GM19397 (cell line): ENCODE measurements around the gene POLR2H.

Experiments used
- ATAC-seq: cut with Tn5 transposase; IDR thresholded peaks from one replicate; pipeline ENCODE4 v1.9.1; 2021; ENCODE audit warnings: mild to moderate bottlenecking, moderate library complexity; ENCODE audit not compliant: unreplicated experiment

POLR2H gene

GRCh38 chr3:184361532-184361931 is at the start of gene POLR2H, which contains the start of gene CLCN2:
POLR2H (plus strand) TSS chr3:184361710; CDS start chr3:184363493, 1,783 bp downstream.
CLCN2 (minus strand) TSS chr3:184361605; CDS start chr3:184361479, 126 bp downstream.
- ATAC-seq: peak; percentile 42

- ATAC-seq: peak; percentile 84
These were observed 47.2 kb upstream of the POLR2H start, which contains the start of gene EIF4G1 for GRCh38 chr3:184314363-184314699. EIF4G1 (plus strand) TSS chr3:184314606; CDS start chr3:184315797, 1,191 bp downstream.

GRCh38 chr3:184314700-184315542 is 46.6 kb upstream of the POLR2H start:
- peak; percentile 48 for ATAC-seq

- ATAC-seq: no peak
These were observed 46.0 kb upstream of the POLR2H start for GRCh38 chr3:184315543-184315867.

- no peak for ATAC-seq
These were observed 45.4 kb upstream of the POLR2H start for GRCh38 chr3:184315871-184316661.

- ATAC-seq: no peak
These were observed 44.7 kb upstream of the POLR2H start for GRCh38 chr3:184316792-184317191.

- no peak for ATAC-seq
These were observed 44.3 kb upstream of the POLR2H start for GRCh38 chr3:184317201-184317600.

GRCh38 chr3:184320104-184320445 is 41.4 kb upstream of the POLR2H start:
- ATAC-seq: no peak

GRCh38 chr3:184321666-184322065 is 39.8 kb upstream of the POLR2H start:
- no peak for ATAC-seq

- ATAC-seq: no peak
These were observed 38.6 kb upstream of the POLR2H start for GRCh38 chr3:184322731-184323487.

GRCh38 chr3:184323696-184324095 is 37.8 kb upstream of the POLR2H start:
- ATAC-seq: no peak

- ATAC-seq: no peak
These were observed 36.2 kb upstream of the POLR2H start for GRCh38 chr3:184325269-184325668.

GRCh38 chr3:184325715-184326369 is 35.7 kb upstream of the POLR2H start:
- ATAC-seq: no peak

GRCh38 chr3:184327171-184327570 is 34.3 kb upstream of the POLR2H start:
- ATAC-seq: no peak

- ATAC-seq: no peak
These were observed 33.0 kb upstream of the POLR2H start for GRCh38 chr3:184328516-184328915.

- ATAC-seq: no peak
These were observed 29.0 kb upstream of the POLR2H start for GRCh38 chr3:184332370-184333090.

GRCh38 chr3:184333190-184333589 is 28.3 kb upstream of the POLR2H start:
- no peak for ATAC-seq

- no peak for ATAC-seq
These were observed 27.8 kb upstream of the POLR2H start for GRCh38 chr3:184333700-184334099.

GRCh38 chr3:184334470-184335158 is 26.9 kb upstream of the POLR2H start:
- no peak for ATAC-seq

GRCh38 chr3:184335291-184335660 is 26.2 kb upstream of the POLR2H start:
- ATAC-seq: no peak
